ENCODE results near the gene MSI2.

DNA sequence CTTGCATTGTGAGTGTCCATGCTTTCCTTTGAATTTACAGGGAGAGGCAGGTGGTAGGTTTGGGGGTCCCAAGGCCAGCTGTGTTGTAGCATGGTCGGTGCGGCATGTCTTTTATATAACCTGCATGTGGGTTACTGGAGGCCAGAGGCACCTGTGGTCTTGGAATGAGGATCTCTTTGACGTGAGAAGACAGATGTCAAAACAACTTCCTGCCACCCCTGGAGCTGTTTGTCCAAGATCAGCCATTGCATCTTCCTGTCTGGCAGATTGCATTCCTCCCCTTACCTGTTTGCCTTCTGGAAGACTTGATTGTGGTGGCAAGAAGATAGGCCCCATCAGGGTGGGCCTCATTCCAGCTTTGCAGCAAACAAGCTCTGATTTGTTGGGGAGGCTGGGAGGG, 175.1 kb downstream of the MSI2 start:
- TF ChIP-seq, protein P1, sequence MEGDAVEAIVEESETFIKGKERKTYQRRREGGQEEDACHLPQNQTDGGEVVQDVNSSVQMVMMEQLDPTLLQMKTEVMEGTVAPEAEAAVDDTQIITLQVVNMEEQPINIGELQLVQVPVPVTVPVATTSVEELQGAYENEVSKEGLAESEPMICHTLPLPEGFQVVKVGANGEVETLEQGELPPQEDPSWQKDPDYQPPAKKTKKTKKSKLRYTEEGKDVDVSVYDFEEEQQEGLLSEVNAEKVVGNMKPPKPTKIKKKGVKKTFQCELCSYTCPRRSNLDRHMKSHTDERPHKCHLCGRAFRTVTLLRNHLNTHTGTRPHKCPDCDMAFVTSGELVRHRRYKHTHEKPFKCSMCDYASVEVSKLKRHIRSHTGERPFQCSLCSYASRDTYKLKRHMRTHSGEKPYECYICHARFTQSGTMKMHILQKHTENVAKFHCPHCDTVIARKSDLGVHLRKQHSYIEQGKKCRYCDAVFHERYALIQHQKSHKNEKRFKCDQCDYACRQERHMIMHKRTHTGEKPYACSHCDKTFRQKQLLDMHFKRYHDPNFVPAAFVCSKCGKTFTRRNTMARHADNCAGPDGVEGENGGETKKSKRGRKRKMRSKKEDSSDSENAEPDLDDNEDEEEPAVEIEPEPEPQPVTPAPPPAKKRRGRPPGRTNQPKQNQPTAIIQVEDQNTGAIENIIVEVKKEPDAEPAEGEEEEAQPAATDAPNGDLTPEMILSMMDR (IDR thresholded peaks at IDR 0.05): no peak
- no peak for TF ChIP-seq POLR2A (IDR thresholded peaks at IDR 0.05)

Measured in thyroid gland (tissue), 4 donors.